H1 (cell line): ENCODE data around the gene CD96. TPM values are rescaled to one million over a fixed set of nuclear protein-coding genes. Genes with fewer than 3 reads are reported as not detected.

Experiments
- CTCF ChIA-PET: fragments of 300-600 bp; sonication (Branson Sonifier 250); formaldehyde crosslinking; loops from one replicate; lab custom pipeline; 2021; ENCODE audit not compliant: partially characterized antibody; lab: Charles Lee
- POLR2A ChIA-PET: fragments of 300-600 bp; sonication (Branson Sonifier 250); formaldehyde crosslinking; loops from one replicate; lab custom pipeline; 2021; ENCODE audit warnings: inconsistent platforms; ENCODE audit not compliant: partially characterized antibody; lab: Charles Lee
- DNase-seq, 2 experiments: peaks; one replicate each; pipeline versions ENCODE4 v3.0.0 to v3.0.0-alpha.2; 2010 to 2022; ENCODE audit warnings: low spot score in 2 of 2, low read depth in 1 of 2, mixed read lengths in 1 of 2
- FAIRE-seq: peaks from 2 replicates; lab custom pipeline; 2011; peaks lifted over from hg19 to GRCh38; lab: Jason Lieb, UNC
- H2AFZ ChIP-seq: 2 replicates; pipeline ENCODE4 v1.8.1; 2012; ENCODE audit warnings: low read length, inconsistent platforms
- H2AK5ac ChIP-seq: 2 replicates; pipeline ENCODE4 v1.6.1; 2013; ENCODE audit warnings: low read depth, low read length
- H2BK120ac ChIP-seq: replicated peaks from 2 replicates; pipeline ENCODE3; 2013; ENCODE audit warnings: low read depth, low read length, inconsistent platforms
- H2BK12ac ChIP-seq: 2 replicates; pipeline ENCODE4 v1.6.1; 2013; ENCODE audit warnings: low read depth, low read length
- H2BK15ac ChIP-seq: 2 replicates; pipeline ENCODE4 v1.6.1; 2013; ENCODE audit warnings: low read length
- H2BK20ac ChIP-seq: 2 replicates; pipeline ENCODE4 v1.6.1; 2013; ENCODE audit warnings: low read length
- H2BK5ac ChIP-seq: 2 replicates; pipeline ENCODE4 v1.6.1; 2013; ENCODE audit warnings: low read depth, low read length
- H3K14ac ChIP-seq: 2 replicates; pipeline ENCODE4 v1.6.1; 2013; ENCODE audit warnings: inconsistent platforms; ENCODE audit not compliant: insufficient read length
- H3K18ac ChIP-seq: 2 replicates; pipeline ENCODE4 v1.6.1; 2013; ENCODE audit warnings: low read length; ENCODE audit errors: extremely low read depth
- H3K23ac ChIP-seq: 2 replicates; pipeline ENCODE4 v1.6.1; 2013; ENCODE audit warnings: inconsistent platforms; ENCODE audit not compliant: insufficient read length
- H3K23me2 ChIP-seq: 2 replicates; pipeline ENCODE4 v1.6.1; 2013; ENCODE audit warnings: low read depth, low read length
- H3K27ac ChIP-seq: 2 replicates; pipeline ENCODE4 v1.6.1; 2011; ENCODE audit warnings: low read depth, low read length, inconsistent platforms
- H3K27me3 ChIP-seq, 4 experiments: replicated peaks in 1 of 4; 1 replicate in 1 of 4; 2 replicates in 3 of 4; pipeline versions ENCODE4 v1.6.1 to v1.8.1; 2011 to 2013; ENCODE audit warnings: low read length in 3 of 4, mild to moderate bottlenecking in 3 of 4, inconsistent platforms in 2 of 4, mixed read lengths in 2 of 4, moderate library complexity in 1 of 4; ENCODE audit not compliant: control insufficient read depth in 3 of 4, insufficient read depth in 3 of 4; ENCODE audit errors: extremely low read depth in 1 of 4
- H3K36me3 ChIP-seq, 4 experiments: 2 replicates each; pipeline versions ENCODE4 v1.6.1 to v1.8.1; 2011 to 2013; ENCODE audit warnings: mild to moderate bottlenecking in 4 of 4, low read length in 3 of 4, moderate library complexity in 2 of 4, control low read depth in 1 of 4, inconsistent platforms in 1 of 4; ENCODE audit not compliant: insufficient read depth in 4 of 4, control insufficient read depth in 2 of 4
- H3K4ac ChIP-seq: replicated peaks from 2 replicates; pipeline ENCODE3; 2013; ENCODE audit warnings: low read length, low read depth, mixed read lengths, inconsistent platforms; ENCODE audit not compliant: insufficient read length
- H3K4me1 ChIP-seq, 4 experiments: replicated peaks in 1 of 4; 1 replicate in 1 of 4; 2 replicates in 3 of 4; pipeline versions ENCODE4 v1.6.1 to v1.8.1; 2011 to 2013; ENCODE audit warnings: low read length in 3 of 4, inconsistent platforms in 2 of 4, mixed read lengths in 1 of 4; ENCODE audit not compliant: insufficient read depth in 4 of 4, control insufficient read depth in 3 of 4
- H3K4me2 ChIP-seq, 2 experiments: 2 replicates each; pipeline versions ENCODE4 v1.6.1 to v1.8.1; 2011 to 2013; ENCODE audit warnings: low read depth in 2 of 2, low read length in 2 of 2, control low read depth in 1 of 2, inconsistent platforms in 1 of 2, mild to moderate bottlenecking in 1 of 2; ENCODE audit not compliant: insufficient read depth in 1 of 2
- H3K4me3 ChIP-seq, 4 experiments: fragments of 200-600, 300-600 bp in 1 of 4; sonication (generic), shearing (Covaris generic), sonication (Bioruptor Twin) in 1 of 4; 2 replicates each; pipeline versions ENCODE4 v1.5.1 to v1.8.1; 2011 to 2016; ENCODE audit warnings: low read length in 4 of 4, low read depth in 3 of 4, control low read depth in 2 of 4, inconsistent platforms in 2 of 4, mild to moderate bottlenecking in 2 of 4, mixed read lengths in 1 of 4, moderate library complexity in 1 of 4; ENCODE audit not compliant: insufficient read depth in 2 of 4; ENCODE audit errors: extremely low read depth in 1 of 4
- H3K56ac ChIP-seq: replicated peaks from 2 replicates; pipeline ENCODE3; 2013; ENCODE audit warnings: low read depth, mild to moderate bottlenecking, mixed read lengths, low read length, inconsistent platforms; ENCODE audit not compliant: insufficient read length
- H3K79me1 ChIP-seq: 2 replicates; pipeline ENCODE4 v1.6.1; 2013; ENCODE audit warnings: low read depth, low read length, control low read depth
- H3K79me2 ChIP-seq, 2 experiments: 2 replicates each; pipeline versions ENCODE4 v1.6.1 to v1.8.1; 2012 to 2013; ENCODE audit warnings: low read length in 2 of 2, mild to moderate bottlenecking in 2 of 2, inconsistent platforms in 1 of 2; ENCODE audit not compliant: insufficient read depth in 2 of 2, control insufficient read depth in 1 of 2
- H3K9ac ChIP-seq, 4 experiments: replicated peaks in 1 of 4; 1 replicate in 1 of 4; 2 replicates in 3 of 4; pipeline versions ENCODE4 v1.6.1 to v1.8.1; 2011 to 2013; ENCODE audit warnings: low read depth in 3 of 4, low read length in 3 of 4, control low read depth in 2 of 4, mild to moderate bottlenecking in 2 of 4, moderate library complexity in 2 of 4, inconsistent platforms in 1 of 4; ENCODE audit errors: extremely low read depth in 1 of 4
- H3K9me3 ChIP-seq, 2 experiments: 2 replicates each; pipeline versions ENCODE4 v1.6.1 to v1.8.1; 2012 to 2013; ENCODE audit warnings: mild to moderate bottlenecking in 2 of 2, moderate library complexity in 2 of 2, control low read depth in 1 of 2, inconsistent platforms in 1 of 2, low read depth in 1 of 2, low read length in 1 of 2, mixed read lengths in 1 of 2; ENCODE audit not compliant: insufficient read depth in 2 of 2
- H4K20me1 ChIP-seq, 2 experiments: replicated peaks in 1 of 2; 2 replicates each; pipeline versions ENCODE3 to v1.8.1; 2011 to 2013; ENCODE audit warnings: inconsistent platforms in 2 of 2, low read length in 2 of 2, mild to moderate bottlenecking in 1 of 2; ENCODE audit not compliant: insufficient read depth in 2 of 2, control insufficient read depth in 1 of 2
- H4K5ac ChIP-seq: 2 replicates; pipeline ENCODE4 v1.6.1; 2013; ENCODE audit warnings: low read length, low read depth, mixed read lengths, inconsistent platforms; ENCODE audit not compliant: insufficient read length
- H4K8ac ChIP-seq: 2 replicates; pipeline ENCODE4 v1.8.0; 2013; ENCODE audit warnings: mild to moderate bottlenecking, moderate library complexity, low read length, inconsistent platforms; ENCODE audit not compliant: insufficient read depth; ENCODE audit errors: extremely low read depth
- H4K91ac ChIP-seq: replicated peaks from 2 replicates; pipeline ENCODE3; 2013; ENCODE audit warnings: low read length, mixed read lengths, inconsistent platforms; ENCODE audit not compliant: insufficient read length
- BACH1 ChIP-seq: IDR thresholded peaks from 2 replicates; pipeline ENCODE4 v1.6.1; 2012; ENCODE audit warnings: low read length, improper control_type of control experiment
- CEBPB ChIP-seq: IDR thresholded peaks from 2 replicates; pipeline ENCODE4 v1.6.1; 2012; ENCODE audit warnings: low read depth, low read length
- CHD1 ChIP-seq: IDR thresholded peaks from 2 replicates; pipeline ENCODE4 v1.6.1; 2012; ENCODE audit warnings: low read depth, low read length, improper control_type of control experiment
- CTCF ChIP-seq, 3 experiments: IDR thresholded peaks; 1 replicate in 2 of 3; 2 replicates in 1 of 3; pipeline versions ENCODE4 v1.5.1 to v1.6.1; 2011; ENCODE audit warnings: low read length in 3 of 3, mild to moderate bottlenecking in 3 of 3, inconsistent platforms in 2 of 3, low read depth in 1 of 3, moderate library complexity in 1 of 3; ENCODE audit not compliant: insufficient read depth in 1 of 3; ENCODE audit errors: control extremely low read depth in 1 of 3
- EZH2 ChIP-seq: fragments of 200-600 bp; sonication (generic); IDR thresholded peaks from 2 replicates; pipeline ENCODE4 v1.7.1; 2012; ENCODE audit warnings: low read depth, mild to moderate bottlenecking, moderate library complexity, low read length, inconsistent platforms; ENCODE audit not compliant: severe bottlenecking
- FOSL1 ChIP-seq: IDR thresholded peaks from 2 replicates; pipeline ENCODE4 v1.6.1; 2011; ENCODE audit warnings: mild to moderate bottlenecking, low read depth, low read length, moderate library complexity; ENCODE audit not compliant: insufficient read depth
- HDAC6 ChIP-seq: IDR thresholded peaks from one replicate; pipeline ENCODE4 v1.7.1; 2012; ENCODE audit warnings: low read depth, mild to moderate bottlenecking, inconsistent platforms, low read length, moderate library complexity
- POLR2A ChIP-seq, 2 experiments: IDR thresholded peaks; 1 replicate in 1 of 2; 2 replicates in 1 of 2; pipeline ENCODE4 v1.6.1; 2011; ENCODE audit warnings: low read depth in 2 of 2, low read length in 2 of 2, mild to moderate bottlenecking in 2 of 2; ENCODE audit errors: control extremely low read depth in 1 of 2
- POLR2AphosphoS5 ChIP-seq: IDR thresholded peaks from 2 replicates; pipeline ENCODE4 v1.6.1; 2011; ENCODE audit warnings: low read depth, low read length
- RBBP5 ChIP-seq: IDR thresholded peaks from 2 replicates; pipeline ENCODE4 v1.7.1; 2012; ENCODE audit warnings: low read depth, mild to moderate bottlenecking, inconsistent platforms, low read length, moderate library complexity, borderline replicate concordance
- SIX5 ChIP-seq: IDR thresholded peaks from 2 replicates; pipeline ENCODE4 v1.6.1; 2011; ENCODE audit warnings: mild to moderate bottlenecking, low read depth, low read length
- SP4 ChIP-seq: IDR thresholded peaks from 2 replicates; pipeline ENCODE4 v1.6.1; 2012; ENCODE audit warnings: low read length, inconsistent platforms
- TBP ChIP-seq: IDR thresholded peaks from 2 replicates; pipeline ENCODE4 v1.6.1; 2011; ENCODE audit warnings: low read depth, low read length, improper control_type of control experiment
- TCF12 ChIP-seq: IDR thresholded peaks from 2 replicates; pipeline ENCODE4 v1.6.1; 2011; ENCODE audit warnings: low read depth, mild to moderate bottlenecking, low read length
- WGBS, 2 experiments: shearing (Covaris generic) in 1 of 2; methylation state at CpG; one replicate each; pipeline versions ENCODE4 v1.1.6 to v1.1.7; 2013 to 2015; ENCODE audit warnings: low lambda C conversion rate in 2 of 2, mixed read lengths in 2 of 2, inconsistent platforms in 1 of 2, low coverage in 1 of 2, missing lambda C conversion rate in 1 of 2; ENCODE audit not compliant: insufficient replicate concordance in 2 of 2, insufficient coverage in 1 of 2, insufficient read length in 1 of 2; ENCODE audit errors: extremely low coverage in 1 of 2, missing lambda C conversion rate in 1 of 2; 5-methylcytosine and 5-hydroxymethylcytosine counted together
- polyA plus RNA-seq, 7 experiments: library from polyadenylated mRNA; depleted of rRNA in 3 of 7; stranded (reverse) in 5 of 7; unstranded in 2 of 7; fragments of >200 nt in 5 of 7; fragments of 200-250 nt in 2 of 7; gene quantifications; 1 replicate in 5 of 7; 2 replicates in 1 of 7; 4 replicates in 1 of 7; pipeline versions ENCODE4 v1.2.1 to v1.2.3, GENCODE V29; 2011 to 2013; ENCODE audit warnings: missing spikeins in 2 of 7, mixed read lengths in 2 of 7
- total RNA-seq: library from RNA; stranded (reverse); fragmentation: NEBNext Ultra II Directional; extraction: Animal tissue kit (Norgen Biotek cat#: 25700); gene quantifications from 2 replicates; pipeline ENCODE4 v1.2.1, GENCODE V29; 2021

CD96 gene
- total and polyA plus RNA-seq, 2 of the 8 experiments (the other 6 are each of a cell fraction or from before 2014, with no cell fraction given) = not detected

GRCh38 chr3:111538111-111538510 lies 3.9 kb upstream of the CD96 start:
- Histone ChIP-seq H3K56ac (no peak overlapping the region), H2AK5ac (no peak overlapping the region), H2AFZ (no peak overlapping the region), H3K79me2 (no peaks in the 10 kb centered on the region), H3K4me1 (no peaks in the 10 kb centered on the region; a peak in 1 of 7 replicates), H3K36me3 (no peaks in the 10 kb centered on the region), H3K27ac (no peak overlapping the region), H4K20me1 (no peaks in the 10 kb centered on the region), H3K4ac (no peak overlapping the region), H2BK20ac (no peak overlapping the region), H3K4me3 (no peak overlapping the region), H2BK120ac (no peak overlapping the region), H4K8ac (no peak overlapping the region), H3K14ac (no peak overlapping the region), H2BK12ac (no peak overlapping the region), H3K18ac (no peak overlapping the region), H3K4me2 (no peak overlapping the region), H3K79me1 (no peaks in the 10 kb centered on the region), H2BK15ac (no peak overlapping the region), H3K27me3 (no peaks in the 10 kb centered on the region), H4K91ac (no peak overlapping the region), H4K5ac (no peak overlapping the region), H3K9ac (no peak overlapping the region), H3K23me2 (no peaks in the 10 kb centered on the region), H3K9me3 (no peaks in the 10 kb centered on the region), H3K23ac (no peak overlapping the region), H2BK5ac (no peak overlapping the region)
- ChIA-PET CTCF (interaction anchor here (2.0 kb wide), 1 partner anchor 22 kb away, joined by 4 read pairs; no protein-coding TSS in a partner anchor), POLR2A (no interaction called here)
- WGBS, 2 experiments = 93% methylated on average over 1 of the region's 1 CpG; no CpG with 5 or more reads in 1 of the 2 experiments
- DNase-seq (no peak), FAIRE-seq (no peak)
- TF ChIP-seq TBP (no peak), EZH2 (no peak), RBBP5 (no peak), POLR2AphosphoS5 (no peak), SIX5 (no peak), TCF12 (no peak), FOSL1 (no peak), SP4 (no peak), POLR2A (IDR thresholded peaks at IDR 0.05; ENCODE audit: control extremely low read depth in 1 of 2, low read depth in 2 of 2, low read length in 2 of 2) (no peak), CTCF (IDR thresholded peaks at IDR 0.05; ENCODE audit: control extremely low read depth in 1 of 3, insufficient read depth in 1 of 3, low read depth in 1 of 3, low read length in 3 of 3) (no peak), CHD1 (no peak), BACH1 (no peak), CEBPB (no peak), HDAC6 (no peak)
